AG04449 (cell line): Measurements from ENCODE around the gene USP15.

Source experiments
- CTCF ChIA-PET: fragments of 350-600 bp; formaldehyde crosslinking; extraction: SDS; loops from one replicate; lab custom pipeline; 2021; ENCODE audit warnings: antibody characterized with exemption; lab: Yijun Ruan, JAX
- POLR2A ChIA-PET: fragments of 400-600, 350-600 bp; formaldehyde crosslinking; extraction: SDS; loops from one replicate; lab custom pipeline; 2020; ENCODE audit warnings: antibody characterized with exemption, inconsistent platforms; lab: Yijun Ruan, JAX
- DNase-seq: peaks from one replicate; pipeline ENCODE4 v3.0.0-alpha.2; 2010; ENCODE audit warnings: low read depth, low spot score
- H3K4me3 ChIP-seq: 2 replicates; pipeline ENCODE4 v1.5.1; 2011; ENCODE audit warnings: low read depth, mild to moderate bottlenecking, control low read depth, low read length
- TF ChIP-seq, protein P1 (sequence below): IDR thresholded peaks from one replicate; pipeline ENCODE4 v1.5.1; 2011; ENCODE audit warnings: mild to moderate bottlenecking, moderate library complexity, low read length, control low read depth, inconsistent platforms; ENCODE audit not compliant: insufficient read depth; ENCODE audit errors: missing control alignments

The USP15 gene

DNA sequence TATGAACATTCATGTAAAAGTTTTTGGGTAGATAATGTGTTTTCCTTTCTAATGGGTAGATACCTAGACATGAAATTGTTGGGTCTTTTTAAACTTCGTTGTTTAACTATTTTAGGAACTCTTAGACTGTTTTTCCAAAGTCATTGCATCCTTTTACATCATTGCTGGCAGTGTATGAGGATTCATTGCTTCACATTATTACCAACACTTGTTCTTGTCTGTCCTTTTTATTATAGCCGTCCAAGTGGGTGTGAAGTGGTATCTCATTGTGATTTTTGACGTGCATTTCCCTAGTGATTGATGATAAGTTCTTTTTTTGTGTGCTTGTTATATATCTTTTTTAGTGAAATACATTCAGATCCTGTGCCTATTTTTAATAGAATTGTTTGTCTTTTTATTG is 39.4 kb downstream of the USP15 start:
- TF ChIP-seq, protein P1, sequence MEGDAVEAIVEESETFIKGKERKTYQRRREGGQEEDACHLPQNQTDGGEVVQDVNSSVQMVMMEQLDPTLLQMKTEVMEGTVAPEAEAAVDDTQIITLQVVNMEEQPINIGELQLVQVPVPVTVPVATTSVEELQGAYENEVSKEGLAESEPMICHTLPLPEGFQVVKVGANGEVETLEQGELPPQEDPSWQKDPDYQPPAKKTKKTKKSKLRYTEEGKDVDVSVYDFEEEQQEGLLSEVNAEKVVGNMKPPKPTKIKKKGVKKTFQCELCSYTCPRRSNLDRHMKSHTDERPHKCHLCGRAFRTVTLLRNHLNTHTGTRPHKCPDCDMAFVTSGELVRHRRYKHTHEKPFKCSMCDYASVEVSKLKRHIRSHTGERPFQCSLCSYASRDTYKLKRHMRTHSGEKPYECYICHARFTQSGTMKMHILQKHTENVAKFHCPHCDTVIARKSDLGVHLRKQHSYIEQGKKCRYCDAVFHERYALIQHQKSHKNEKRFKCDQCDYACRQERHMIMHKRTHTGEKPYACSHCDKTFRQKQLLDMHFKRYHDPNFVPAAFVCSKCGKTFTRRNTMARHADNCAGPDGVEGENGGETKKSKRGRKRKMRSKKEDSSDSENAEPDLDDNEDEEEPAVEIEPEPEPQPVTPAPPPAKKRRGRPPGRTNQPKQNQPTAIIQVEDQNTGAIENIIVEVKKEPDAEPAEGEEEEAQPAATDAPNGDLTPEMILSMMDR, result no peak
- no peak overlapping the region for H3K4me3 ChIP-seq
- no peak for DNase-seq
- CTCF ChIA-PET, result no interaction called here
- POLR2A ChIA-PET, result no interaction called here

DNA sequence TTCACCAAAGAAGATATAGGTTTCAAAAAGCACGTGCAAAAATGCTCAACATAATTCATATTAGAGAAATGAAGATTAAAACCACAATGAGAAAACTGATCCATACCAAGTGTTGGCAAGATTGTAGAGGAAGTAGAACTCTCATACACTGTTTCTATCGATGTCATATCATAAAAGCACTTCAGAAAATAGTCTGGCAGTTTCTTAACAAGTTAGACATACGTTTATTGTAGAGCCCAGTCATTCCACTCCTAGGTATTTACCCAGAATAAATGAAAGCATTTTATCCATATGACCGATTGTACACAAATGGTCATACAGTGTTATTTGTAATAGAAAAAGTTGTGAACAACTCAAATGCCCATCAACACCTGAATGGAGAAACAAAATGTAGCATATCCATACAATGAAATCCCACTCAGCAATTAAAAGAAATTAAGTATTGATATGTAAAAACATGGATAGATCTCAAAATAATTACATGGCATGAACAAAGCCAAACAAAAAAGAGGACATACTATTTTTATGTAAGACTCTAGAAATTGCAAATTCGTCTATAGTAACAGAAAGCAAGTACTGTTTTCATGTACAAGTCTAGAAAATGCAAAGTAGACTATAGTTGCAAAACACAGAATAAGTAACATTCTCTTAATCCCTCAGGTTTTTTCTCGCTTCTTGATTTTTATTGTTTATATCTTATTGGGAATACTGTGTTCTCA is 41.0 kb downstream of the USP15 start:
- DNase-seq, result no peak
- ChIA-PET CTCF (no interaction called here), POLR2A (no interaction called here)
- TF ChIP-seq, protein P1, result no peak
- no peak overlapping the region for H3K4me3 ChIP-seq

DNA sequence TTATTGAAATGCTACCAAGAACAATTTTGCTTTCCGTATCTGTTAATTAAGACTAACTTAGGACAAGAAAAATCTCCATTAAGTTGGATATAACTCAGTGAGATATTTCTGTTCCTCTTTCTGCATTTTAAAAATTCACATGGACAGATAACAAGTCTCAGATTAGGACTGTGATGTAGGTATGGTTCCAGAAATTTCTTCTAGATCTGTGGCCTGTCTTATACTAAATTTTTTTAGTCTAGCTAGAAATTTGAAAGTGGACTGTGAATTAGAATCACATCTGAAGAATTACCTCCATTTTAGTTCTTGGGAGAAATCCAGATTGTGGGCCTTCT is 41.6 kb downstream of the USP15 start:
- no peak overlapping the region for H3K4me3 ChIP-seq
- TF ChIP-seq, protein P1, result no peak
- POLR2A ChIA-PET, result no interaction called here
- CTCF ChIA-PET, result no interaction called here
- DNase-seq, result no peak

DNA sequence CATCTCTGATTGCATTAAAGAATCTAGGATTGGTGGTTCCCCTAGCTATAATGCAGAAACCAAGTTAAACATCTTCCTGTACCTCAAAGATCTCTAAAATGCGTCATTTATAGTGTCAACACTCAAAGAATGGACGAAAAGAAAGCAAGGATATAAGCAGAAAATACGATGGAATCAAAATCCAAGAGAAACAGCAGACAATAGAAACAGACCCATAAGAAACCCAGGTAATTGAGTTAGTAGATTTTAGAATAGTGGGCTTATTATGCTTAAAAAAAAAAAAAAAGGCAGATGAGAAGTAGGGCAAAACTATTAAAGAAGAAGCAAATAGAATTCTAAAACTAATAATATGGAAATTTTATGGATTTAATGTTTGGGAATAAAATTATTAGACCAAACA is 44.4 kb downstream of the USP15 start:
- TF ChIP-seq, protein P1, result no peak
- no peak for DNase-seq
- no peak overlapping the region for H3K4me3 ChIP-seq
- ChIA-PET POLR2A (no interaction called here), CTCF (no interaction called here)

DNA sequence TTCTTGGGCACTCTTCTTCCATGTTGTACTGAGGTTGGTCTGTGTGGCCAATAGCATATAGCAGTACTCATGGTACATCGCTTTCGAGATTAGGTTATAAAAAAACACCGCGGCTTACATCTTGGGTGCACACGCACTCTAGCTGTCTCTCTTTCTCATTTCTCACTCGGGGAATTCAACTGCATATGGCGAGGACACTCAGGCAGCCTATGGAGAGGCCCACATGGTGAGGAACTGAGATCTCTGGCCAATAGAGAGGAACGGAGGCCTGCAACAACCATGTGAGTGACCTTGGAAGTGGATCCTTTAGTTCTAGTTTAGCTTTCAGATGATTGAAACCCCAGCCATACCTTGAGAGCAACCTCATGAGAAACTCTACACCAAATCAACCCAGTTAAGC is 45.6 kb downstream of the USP15 start:
- DNase-seq, result no peak
- POLR2A ChIA-PET, result no interaction called here
- TF ChIP-seq, protein P1, result no peak
- H3K4me3 ChIP-seq, result no peak overlapping the region
- CTCF ChIA-PET, result no interaction called here

DNA sequence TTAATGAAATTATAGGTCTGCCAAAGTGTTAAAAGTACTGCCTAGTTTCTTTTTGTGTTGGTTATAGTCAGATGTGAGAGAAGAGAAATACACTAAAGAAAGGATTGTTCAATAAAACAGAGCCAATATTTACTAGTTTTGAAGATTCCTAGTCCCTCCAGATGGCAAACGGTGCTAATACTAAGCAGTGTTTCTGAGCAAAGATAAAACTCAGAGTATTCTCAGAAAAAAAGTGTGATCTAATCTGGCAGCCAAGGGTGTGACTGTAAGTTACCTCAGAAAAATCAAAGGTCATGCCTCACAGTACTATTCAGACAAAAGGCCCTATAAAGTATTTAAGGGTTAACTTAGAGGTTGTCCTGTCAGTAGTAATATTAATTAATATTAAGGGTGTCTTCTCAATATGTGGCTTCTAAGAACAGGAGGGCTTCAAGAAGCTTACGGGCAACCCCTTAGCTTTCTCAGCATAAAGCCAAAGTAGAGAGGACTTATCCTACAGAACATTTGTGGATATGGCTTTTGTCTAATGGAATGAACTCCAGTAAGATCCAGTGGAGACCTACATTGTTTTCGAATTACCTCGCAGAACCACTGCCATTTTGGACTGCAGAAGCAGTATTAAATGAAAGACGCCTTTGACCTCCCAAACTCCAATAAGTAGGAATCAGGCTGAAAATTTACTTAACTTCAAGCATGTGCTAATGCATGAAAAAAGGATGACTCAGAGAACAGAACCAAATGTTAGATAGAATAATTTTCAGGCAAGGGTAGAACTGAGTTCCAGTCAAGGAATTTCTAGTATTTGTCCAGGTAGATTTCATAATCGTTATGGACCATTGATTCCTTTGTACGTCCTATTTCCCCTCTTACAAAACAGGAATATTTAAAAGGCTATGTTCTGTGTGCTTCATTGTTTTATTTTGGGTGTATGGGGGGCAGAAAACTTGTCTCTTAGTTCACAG is 46.6 kb downstream of the USP15 start:
- TF ChIP-seq, protein P1, result no peak
- CTCF ChIA-PET, result no interaction called here
- POLR2A ChIA-PET, result no interaction called here
- no peak for DNase-seq
- no peak overlapping the region for H3K4me3 ChIP-seq
